ENCODE data around the gene ADAD2.

ADAD2 gene

DNA sequence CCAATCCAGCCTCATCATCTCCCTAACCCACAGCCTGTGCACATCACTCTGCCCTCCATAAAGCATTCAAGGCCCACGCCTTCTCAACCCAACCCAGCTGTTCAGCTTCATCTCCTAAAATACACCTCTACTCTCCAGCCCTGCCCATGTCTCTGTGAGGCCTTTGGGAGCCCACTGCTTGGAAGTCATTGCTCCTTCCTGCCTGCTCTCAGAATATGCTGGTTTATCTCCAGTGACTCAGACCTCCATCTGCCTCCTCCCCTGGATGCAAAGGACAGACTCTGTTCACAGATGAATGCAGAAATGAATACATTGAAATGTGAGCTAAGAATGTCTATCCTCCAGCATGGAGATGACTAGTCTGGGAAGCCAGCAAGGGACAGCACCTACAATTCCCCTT, 29.9 kb downstream of the ADAD2 start:
- H3K4me3 ChIP-seq (ENCODE audit: low read depth in 1 of 2, low read length in 2 of 2) = no peak overlapping the region
- no peaks in the 10 kb centered on the region for H3K9me3 ChIP-seq (ENCODE audit: control insufficient read depth in 1 of 2, low read length in 2 of 2)
- H3K27me3 ChIP-seq (ENCODE audit: control insufficient read depth in 1 of 2, insufficient read depth in 2 of 2, low read length in 2 of 2) = no peaks in the 10 kb centered on the region
- no peaks in the 10 kb centered on the region for H3K4me1 ChIP-seq (ENCODE audit: control insufficient read depth in 1 of 2, insufficient read depth in 2 of 2, low read length in 2 of 2)
- no peaks in the 10 kb centered on the region for H3K36me3 ChIP-seq (ENCODE audit: control insufficient read depth in 1 of 2, insufficient read depth in 2 of 2, low read length in 2 of 2)
- H3K27ac ChIP-seq (ENCODE audit: low read depth, low read length) = no peak overlapping the region
- H3K9ac ChIP-seq (ENCODE audit: low read depth in 1 of 2, low read length in 2 of 2) = no peak overlapping the region

DNA sequence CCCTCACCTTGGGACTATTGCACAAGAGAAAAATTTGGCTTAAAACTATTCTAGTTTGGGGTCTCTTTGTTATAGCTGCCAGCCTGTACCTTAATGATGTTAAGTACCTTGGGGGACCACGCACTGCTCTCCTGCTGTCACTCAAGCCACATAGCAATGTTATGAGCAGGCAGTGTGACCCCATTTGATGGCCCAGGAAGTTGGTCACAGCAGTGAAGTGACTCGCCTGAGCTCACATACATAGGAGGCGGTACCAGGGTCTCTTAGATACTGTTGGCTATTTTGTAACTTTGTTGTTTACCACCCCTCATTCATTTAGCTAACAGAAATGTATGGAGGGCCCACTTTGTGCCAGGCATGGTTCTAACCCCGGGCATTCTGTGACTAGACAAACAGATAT, 32.5 kb downstream of the ADAD2 start:
- Histone ChIP-seq H3K36me3 (ENCODE audit: control insufficient read depth in 1 of 2, insufficient read depth in 2 of 2, low read length in 2 of 2) (no peaks in the 10 kb centered on the region), H3K4me3 (ENCODE audit: low read depth in 1 of 2, low read length in 2 of 2) (no peak overlapping the region), H3K9ac (ENCODE audit: low read depth in 1 of 2, low read length in 2 of 2) (no peak overlapping the region), H3K9me3 (ENCODE audit: control insufficient read depth in 1 of 2, low read length in 2 of 2) (no peaks in the 10 kb centered on the region), H3K4me1 (ENCODE audit: control insufficient read depth in 1 of 2, insufficient read depth in 2 of 2, low read length in 2 of 2) (peaks cover 0 to 3% of the 10 kb centered on the region in 2 donors), H3K27ac (ENCODE audit: low read depth, low read length) (no peak overlapping the region), H3K27me3 (ENCODE audit: control insufficient read depth in 1 of 2, insufficient read depth in 2 of 2, low read length in 2 of 2) (no peaks in the 10 kb centered on the region)

DNA sequence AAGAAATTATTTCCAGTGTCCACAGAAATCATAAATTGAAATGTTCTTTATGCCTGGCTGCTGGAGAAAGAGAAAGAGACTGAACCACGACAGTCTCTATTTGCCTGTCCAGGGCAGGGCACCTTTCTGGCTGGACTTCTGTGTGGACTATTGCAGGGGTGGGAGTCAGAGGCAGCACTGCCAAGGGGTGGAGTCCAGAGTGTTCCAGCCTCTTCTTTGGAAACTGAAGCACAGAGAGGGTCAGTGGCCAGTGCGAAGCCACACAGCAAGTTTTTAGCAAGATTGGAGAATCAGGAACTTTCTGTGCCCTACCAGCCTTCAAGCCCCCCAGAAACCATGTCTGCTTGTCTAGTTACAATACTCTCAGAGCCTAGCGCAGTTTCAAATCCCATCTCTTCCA, 33.6 kb downstream of the ADAD2 start:
- Histone ChIP-seq H3K36me3 (ENCODE audit: control insufficient read depth in 1 of 2, insufficient read depth in 2 of 2, low read length in 2 of 2) (no peaks in the 10 kb centered on the region), H3K27me3 (ENCODE audit: control insufficient read depth in 1 of 2, insufficient read depth in 2 of 2, low read length in 2 of 2) (no peaks in the 10 kb centered on the region), H3K4me1 (ENCODE audit: control insufficient read depth in 1 of 2, insufficient read depth in 2 of 2, low read length in 2 of 2) (peaks cover 0 to 3% of the 10 kb centered on the region in 2 donors), H3K4me3 (ENCODE audit: low read depth in 1 of 2, low read length in 2 of 2) (no peak overlapping the region), H3K27ac (ENCODE audit: low read depth, low read length) (no peak overlapping the region), H3K9me3 (ENCODE audit: control insufficient read depth in 1 of 2, low read length in 2 of 2) (no peaks in the 10 kb centered on the region), H3K9ac (ENCODE audit: low read depth in 1 of 2, low read length in 2 of 2) (no peak overlapping the region)

DNA sequence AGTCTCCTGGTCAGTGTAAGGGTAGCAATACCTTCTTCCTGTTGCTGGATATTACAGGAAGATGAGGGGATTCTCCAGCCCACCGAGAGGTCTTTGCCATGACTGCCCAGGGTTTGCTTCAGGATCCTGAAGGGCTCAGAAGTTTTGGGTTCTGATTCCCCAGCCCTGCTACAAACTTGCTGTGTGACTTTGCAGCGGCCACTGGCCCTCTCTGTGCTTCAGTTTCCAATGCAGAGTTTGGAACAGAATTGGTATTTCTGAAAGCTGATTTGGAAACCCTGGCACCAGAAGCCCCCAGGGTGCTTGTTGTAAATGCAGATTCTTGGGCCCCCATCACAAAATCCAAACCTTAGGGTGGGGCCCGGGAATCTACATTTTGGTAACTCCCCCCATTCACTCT, 34.2 kb downstream of the ADAD2 start:
- Histone ChIP-seq H3K9ac (ENCODE audit: low read depth in 1 of 2, low read length in 2 of 2) (no peak overlapping the region), H3K4me1 (ENCODE audit: control insufficient read depth in 1 of 2, insufficient read depth in 2 of 2, low read length in 2 of 2) (peaks cover 0 to 3% of the 10 kb centered on the region in 2 donors), H3K27me3 (ENCODE audit: control insufficient read depth in 1 of 2, insufficient read depth in 2 of 2, low read length in 2 of 2) (no peaks in the 10 kb centered on the region), H3K36me3 (ENCODE audit: control insufficient read depth in 1 of 2, insufficient read depth in 2 of 2, low read length in 2 of 2) (no peaks in the 10 kb centered on the region), H3K27ac (ENCODE audit: low read depth, low read length) (no peak overlapping the region), H3K4me3 (ENCODE audit: low read depth in 1 of 2, low read length in 2 of 2) (no peak overlapping the region), H3K9me3 (ENCODE audit: control insufficient read depth in 1 of 2, low read length in 2 of 2) (no peaks in the 10 kb centered on the region)

DNA sequence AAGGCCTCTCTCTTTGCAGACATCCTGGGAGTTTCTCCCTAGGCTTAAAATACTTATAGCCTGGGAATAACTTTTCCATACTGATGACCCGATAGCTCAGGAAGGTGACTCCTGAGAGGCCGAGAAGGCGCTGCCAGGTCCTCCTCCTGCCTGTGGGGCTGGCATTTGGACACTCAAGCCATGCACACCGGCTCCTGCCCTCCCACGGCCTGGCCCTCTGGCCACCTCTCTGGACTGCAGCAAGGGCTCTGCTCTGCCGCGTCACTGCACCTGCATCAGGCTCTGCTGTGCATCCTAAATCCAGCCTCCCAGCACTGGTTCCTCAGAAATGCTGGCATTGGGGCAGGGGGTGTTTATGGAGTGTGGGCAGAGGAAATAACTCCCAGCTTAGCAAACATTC, 34.6 kb downstream of the ADAD2 start:
- no peaks in the 10 kb centered on the region for H3K27me3 ChIP-seq (ENCODE audit: control insufficient read depth in 1 of 2, insufficient read depth in 2 of 2, low read length in 2 of 2)
- no peak overlapping the region for H3K27ac ChIP-seq (ENCODE audit: low read depth, low read length)
- no peaks in the 10 kb centered on the region for H3K9me3 ChIP-seq (ENCODE audit: control insufficient read depth in 1 of 2, low read length in 2 of 2)
- H3K4me3 ChIP-seq (ENCODE audit: low read depth in 1 of 2, low read length in 2 of 2) = no peak overlapping the region
- no peak overlapping the region for H3K9ac ChIP-seq (ENCODE audit: low read depth in 1 of 2, low read length in 2 of 2)
- no peaks in the 10 kb centered on the region for H3K36me3 ChIP-seq (ENCODE audit: control insufficient read depth in 1 of 2, insufficient read depth in 2 of 2, low read length in 2 of 2)
- H3K4me1 ChIP-seq (ENCODE audit: control insufficient read depth in 1 of 2, insufficient read depth in 2 of 2, low read length in 2 of 2) = peaks cover 0 to 3% of the 10 kb centered on the region in 2 donors

DNA sequence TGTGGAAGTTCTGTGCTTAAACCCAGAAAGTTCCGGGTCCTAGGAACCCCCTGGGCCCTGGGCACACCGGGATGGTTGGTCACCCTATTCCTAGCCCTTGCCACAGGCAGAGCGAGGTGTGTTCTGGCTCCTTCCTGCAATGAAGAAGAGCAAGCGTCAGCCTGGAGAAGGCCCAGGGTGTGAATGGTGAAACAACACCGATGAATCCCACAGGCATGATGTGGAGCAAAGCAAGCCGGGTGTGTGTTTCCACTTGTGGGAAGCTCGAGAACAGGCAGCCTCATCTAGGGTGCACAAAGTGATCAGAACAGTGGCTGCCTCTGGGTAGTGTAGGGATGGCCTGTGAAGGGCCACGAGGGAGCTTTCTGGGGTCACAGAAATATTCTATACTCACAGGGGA, 35.1 kb downstream of the ADAD2 start:
- Histone ChIP-seq H3K27ac (ENCODE audit: low read depth, low read length) (no peak overlapping the region), H3K4me3 (ENCODE audit: low read depth in 1 of 2, low read length in 2 of 2) (no peak overlapping the region), H3K9me3 (ENCODE audit: control insufficient read depth in 1 of 2, low read length in 2 of 2) (no peaks in the 10 kb centered on the region), H3K4me1 (ENCODE audit: control insufficient read depth in 1 of 2, insufficient read depth in 2 of 2, low read length in 2 of 2) (peaks cover 0 to 3% of the 10 kb centered on the region in 2 donors), H3K36me3 (ENCODE audit: control insufficient read depth in 1 of 2, insufficient read depth in 2 of 2, low read length in 2 of 2) (no peaks in the 10 kb centered on the region), H3K9ac (ENCODE audit: low read depth in 1 of 2, low read length in 2 of 2) (no peak overlapping the region), H3K27me3 (ENCODE audit: control insufficient read depth in 1 of 2, insufficient read depth in 2 of 2, low read length in 2 of 2) (no peaks in the 10 kb centered on the region)

DNA sequence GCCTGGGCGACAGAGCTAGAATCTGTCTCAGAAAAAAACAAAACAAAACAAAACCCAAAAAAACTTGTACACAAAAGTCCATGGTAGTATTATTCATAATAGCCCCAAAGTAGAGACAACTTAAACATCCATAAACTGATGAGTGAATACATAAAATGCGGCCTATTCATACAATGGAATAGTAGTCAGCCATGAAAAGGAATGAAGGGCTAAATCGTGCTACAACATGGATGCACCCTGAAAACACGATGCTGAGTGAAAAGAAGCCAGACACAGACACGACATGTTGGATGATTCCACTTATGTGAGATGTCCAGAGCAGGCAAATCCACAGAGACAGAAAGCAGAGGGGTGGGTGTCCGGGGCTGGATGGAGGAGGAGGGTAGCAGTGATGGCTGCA, 36.6 kb downstream of the ADAD2 start:
- Histone ChIP-seq H3K27me3 (ENCODE audit: control insufficient read depth in 1 of 2, insufficient read depth in 2 of 2, low read length in 2 of 2) (no peaks in the 10 kb centered on the region), H3K4me3 (ENCODE audit: low read depth in 1 of 2, low read length in 2 of 2) (no peak overlapping the region), H3K4me1 (ENCODE audit: control insufficient read depth in 1 of 2, insufficient read depth in 2 of 2, low read length in 2 of 2) (peaks cover 0 to 3% of the 10 kb centered on the region in 2 donors), H3K9me3 (ENCODE audit: control insufficient read depth in 1 of 2, low read length in 2 of 2) (no peaks in the 10 kb centered on the region), H3K27ac (ENCODE audit: low read depth, low read length) (no peak overlapping the region), H3K36me3 (ENCODE audit: control insufficient read depth in 1 of 2, insufficient read depth in 2 of 2, low read length in 2 of 2) (no peaks in the 10 kb centered on the region), H3K9ac (ENCODE audit: low read depth in 1 of 2, low read length in 2 of 2) (no peak overlapping the region)

DNA sequence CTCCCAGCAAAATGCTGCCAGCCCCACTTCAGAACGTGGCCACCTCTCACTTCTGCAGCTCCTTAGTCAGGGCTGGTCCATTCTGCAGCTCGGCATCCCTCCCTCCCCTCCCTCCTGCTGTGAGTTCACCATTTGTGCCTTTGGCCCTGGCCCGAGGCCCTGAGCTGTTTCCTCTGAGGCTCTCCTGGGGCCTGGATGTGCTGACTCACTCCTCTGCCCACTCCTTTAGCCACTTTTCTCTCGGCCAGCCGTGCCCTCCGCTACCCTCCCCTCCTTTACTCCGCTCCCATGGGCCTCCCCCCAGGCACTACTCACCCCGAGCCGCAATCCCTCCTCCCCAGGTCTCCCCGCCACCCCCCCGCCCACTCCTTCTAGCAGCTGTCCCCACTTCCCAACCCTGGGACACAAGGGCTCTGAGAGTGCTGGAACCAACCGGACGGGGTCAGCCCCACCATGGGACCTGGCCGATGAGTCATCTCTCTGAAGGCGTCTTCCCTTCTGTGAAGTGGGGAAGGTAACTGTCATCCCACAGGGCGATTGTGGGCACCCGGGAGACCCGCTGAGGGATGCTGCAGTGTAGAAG, 37.4 kb downstream of the ADAD2 start:
- Histone ChIP-seq H3K27me3 (ENCODE audit: control insufficient read depth in 1 of 2, insufficient read depth in 2 of 2, low read length in 2 of 2) (no peaks in the 10 kb centered on the region), H3K27ac (ENCODE audit: low read depth, low read length) (no peak overlapping the region), H3K9me3 (ENCODE audit: control insufficient read depth in 1 of 2, low read length in 2 of 2) (no peaks in the 10 kb centered on the region), H3K4me3 (ENCODE audit: low read depth in 1 of 2, low read length in 2 of 2) (no peak overlapping the region), H3K36me3 (ENCODE audit: control insufficient read depth in 1 of 2, insufficient read depth in 2 of 2, low read length in 2 of 2) (no peaks in the 10 kb centered on the region), H3K4me1 (ENCODE audit: control insufficient read depth in 1 of 2, insufficient read depth in 2 of 2, low read length in 2 of 2) (peaks cover 0 to 3% of the 10 kb centered on the region in 2 donors), H3K9ac (ENCODE audit: low read depth in 1 of 2, low read length in 2 of 2) (no peak overlapping the region)

DNA sequence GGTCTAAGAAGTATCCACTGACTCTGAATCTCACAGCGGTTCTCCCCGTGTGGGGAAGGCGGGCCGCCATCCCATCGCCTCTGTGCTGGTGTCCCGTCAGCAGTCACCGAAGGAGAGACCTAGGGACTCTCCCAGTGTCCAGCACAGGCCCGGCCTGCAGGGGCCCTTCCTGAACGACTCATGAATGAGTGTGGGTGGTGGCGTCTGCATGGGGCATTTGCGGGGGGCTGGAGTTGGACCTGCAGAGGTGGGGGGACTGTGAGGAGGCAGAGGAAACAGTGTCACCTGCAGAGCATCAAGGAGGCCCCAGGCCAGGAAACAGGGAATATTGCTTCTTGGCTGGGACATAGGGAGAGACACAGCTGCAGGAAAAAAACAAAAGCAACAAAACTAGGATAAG, 38.5 kb downstream of the ADAD2 start:
- Histone ChIP-seq H3K27ac (ENCODE audit: low read depth, low read length) (no peak overlapping the region), H3K9ac (ENCODE audit: low read depth in 1 of 2, low read length in 2 of 2) (no peak overlapping the region), H3K9me3 (ENCODE audit: control insufficient read depth in 1 of 2, low read length in 2 of 2) (no peaks in the 10 kb centered on the region), H3K36me3 (ENCODE audit: control insufficient read depth in 1 of 2, insufficient read depth in 2 of 2, low read length in 2 of 2) (no peaks in the 10 kb centered on the region), H3K4me1 (ENCODE audit: control insufficient read depth in 1 of 2, insufficient read depth in 2 of 2, low read length in 2 of 2) (peaks cover under 1 to 5% of the 10 kb centered on the region in 2 donors), H3K27me3 (ENCODE audit: control insufficient read depth in 1 of 2, insufficient read depth in 2 of 2, low read length in 2 of 2) (no peaks in the 10 kb centered on the region), H3K4me3 (ENCODE audit: low read depth in 1 of 2, low read length in 2 of 2) (no peak overlapping the region)

DNA sequence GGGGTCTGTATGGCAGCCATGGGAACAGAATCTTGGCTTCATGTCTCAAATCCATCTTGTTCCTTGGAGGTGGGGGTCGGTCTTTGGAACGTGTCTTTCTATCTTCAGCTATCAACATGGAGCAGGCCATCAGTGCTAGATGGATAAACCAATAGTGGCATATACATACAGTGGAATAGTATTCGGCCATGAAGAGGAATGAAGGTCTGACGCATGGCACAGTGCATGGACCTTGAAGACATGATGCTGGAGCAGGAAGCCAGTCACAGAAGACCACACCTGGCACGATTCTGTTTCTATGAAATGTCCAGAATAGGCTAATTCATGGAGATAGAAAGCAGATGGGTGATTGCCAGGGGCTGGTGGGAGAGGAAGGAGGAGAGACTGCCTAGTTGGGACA, 41.1 kb downstream of the ADAD2 start:
- H3K4me3 ChIP-seq (ENCODE audit: low read depth in 1 of 2, low read length in 2 of 2) = no peak overlapping the region
- no peak overlapping the region for H3K9ac ChIP-seq (ENCODE audit: low read depth in 1 of 2, low read length in 2 of 2)
- H3K4me1 ChIP-seq (ENCODE audit: control insufficient read depth in 1 of 2, insufficient read depth in 2 of 2, low read length in 2 of 2) = peaks cover 6 to 11% of the 10 kb centered on the region in 2 donors
- H3K27ac ChIP-seq (ENCODE audit: low read depth, low read length) = no peak overlapping the region
- no peaks in the 10 kb centered on the region for H3K9me3 ChIP-seq (ENCODE audit: control insufficient read depth in 1 of 2, low read length in 2 of 2)
- no peaks in the 10 kb centered on the region for H3K36me3 ChIP-seq (ENCODE audit: control insufficient read depth in 1 of 2, insufficient read depth in 2 of 2, low read length in 2 of 2)
- H3K27me3 ChIP-seq (ENCODE audit: control insufficient read depth in 1 of 2, insufficient read depth in 2 of 2, low read length in 2 of 2) = no peaks in the 10 kb centered on the region

DNA sequence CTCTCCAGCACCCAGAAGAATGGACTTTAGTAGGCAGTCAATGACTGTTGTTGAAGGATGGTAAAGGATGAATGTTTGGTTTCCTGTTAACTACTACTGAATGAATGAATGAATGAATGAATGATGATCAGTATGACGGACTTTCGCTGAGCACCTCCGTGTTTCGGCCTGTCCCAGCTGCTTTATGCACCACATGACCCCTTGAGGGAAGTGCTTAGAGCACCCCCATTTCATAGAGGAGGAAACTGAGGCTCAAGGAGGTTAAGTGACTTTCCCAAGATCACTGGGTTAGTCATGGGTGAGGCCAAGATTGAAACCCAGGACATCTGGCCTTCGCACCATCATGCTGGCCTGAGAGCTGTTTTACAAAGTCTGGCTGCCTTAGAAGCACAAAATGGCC, 42.0 kb downstream of the ADAD2 start:
- Histone ChIP-seq H3K4me3 (ENCODE audit: low read depth in 1 of 2, low read length in 2 of 2) (no peak overlapping the region), H3K27me3 (ENCODE audit: control insufficient read depth in 1 of 2, insufficient read depth in 2 of 2, low read length in 2 of 2) (no peaks in the 10 kb centered on the region), H3K9me3 (ENCODE audit: control insufficient read depth in 1 of 2, low read length in 2 of 2) (no peaks in the 10 kb centered on the region), H3K4me1 (ENCODE audit: control insufficient read depth in 1 of 2, insufficient read depth in 2 of 2, low read length in 2 of 2) (peaks cover 6 to 11% of the 10 kb centered on the region in 2 donors), H3K9ac (ENCODE audit: low read depth in 1 of 2, low read length in 2 of 2) (no peak overlapping the region), H3K36me3 (ENCODE audit: control insufficient read depth in 1 of 2, insufficient read depth in 2 of 2, low read length in 2 of 2) (no peaks in the 10 kb centered on the region), H3K27ac (ENCODE audit: low read depth, low read length) (no peak overlapping the region)
